BJ (cell line): ENCODE data around the gene TUBE1. TPM values are rescaled to one million over a fixed set of nuclear protein-coding genes. Genes with fewer than 3 reads are reported as not detected.

Experiments used
- CTCF ChIA-PET: fragments of 350-600 bp; formaldehyde crosslinking; extraction: SDS; loops from one replicate; lab custom pipeline; 2021; ENCODE audit warnings: antibody characterized with exemption, inconsistent platforms; lab: Yijun Ruan, JAX
- POLR2A ChIA-PET: fragments of 300-600 bp; sonication (Branson Sonifier 250); formaldehyde crosslinking; extraction: SDS; loops from one replicate; lab custom pipeline; 2021; ENCODE audit warnings: antibody characterized with exemption; lab: Charles Lee
- DNase-seq: peaks from one replicate; pipeline ENCODE4 v3.0.0-alpha.2; 2011; ENCODE audit warnings: low read depth
- H3K27me3 ChIP-seq: 2 replicates; pipeline ENCODE4 v1.6.0; 2011; ENCODE audit warnings: low read length; ENCODE audit not compliant: control insufficient read depth, insufficient read depth
- H3K36me3 ChIP-seq: 2 replicates; pipeline ENCODE4 v1.5.1; 2011; ENCODE audit warnings: low read length; ENCODE audit not compliant: control insufficient read depth, insufficient read depth
- H3K4me3 ChIP-seq: 2 replicates; pipeline ENCODE4 v1.5.1; 2011; ENCODE audit warnings: low read depth, mild to moderate bottlenecking, control low read depth, low read length
- CTCF ChIP-seq: IDR thresholded peaks from 2 replicates; pipeline ENCODE4 v1.5.1; 2011; ENCODE audit warnings: low read depth, mild to moderate bottlenecking, control low read depth, inconsistent platforms, low read length, moderate library complexity; ENCODE audit not compliant: insufficient read depth
- polyA plus RNA-seq: library from polyadenylated mRNA; depleted of rRNA; stranded (reverse); fragments of >200 nt; gene quantifications from 2 replicates; pipeline ENCODE4 v1.2.3, GENCODE V29; 2011

TUBE1 gene
- polyA plus RNA-seq, 1 experiment: 16.6 TPM

GRCh38 chr6:112065426-112065986 is 21.8 kb downstream of the TUBE1 start:
- ChIA-PET CTCF (interaction anchor here (1.1 to 1.5 kb wide), 2 partner anchors 9 to 21 kb away, joined by 3 to 4 read pairs; partner anchors contain the start of genes FAM229B and TUBE1), POLR2A (no interaction called here)
- TF ChIP-seq CTCF: no peak
- Histone ChIP-seq H3K4me3 (no peak overlapping the region), H3K27me3 (no peaks in the 10 kb centered on the region), H3K36me3 (no peaks in the 10 kb centered on the region)
- no peak for DNase-seq

- DNase-seq: no peak
- ChIA-PET POLR2A (no interaction called here), CTCF (interaction anchor here (0.8 kb wide), 1 partner anchor 11 kb away, joined by 3 read pairs; no protein-coding TSS in a partner anchor)
- Histone ChIP-seq H3K36me3 (no peaks in the 10 kb centered on the region), H3K4me3 (no peak overlapping the region), H3K27me3 (no peaks in the 10 kb centered on the region)
- TF ChIP-seq CTCF: no peak
These were observed 24.3 kb downstream of the TUBE1 start for GRCh38 chr6:112062966-112063365.

- ChIA-PET POLR2A (no interaction called here), CTCF (interaction anchor here (0.6 to 1.6 kb wide), 4 partner anchors 8 to 86 kb away, joined by 3 to 5 read pairs (median 3); no protein-coding TSS in a partner anchor)
- no peak for DNase-seq
- Histone ChIP-seq H3K36me3 (no peaks in the 10 kb centered on the region), H3K27me3 (no peaks in the 10 kb centered on the region), H3K4me3 (no peak overlapping the region)
- TF ChIP-seq CTCF: no peak
These were observed 25.7 kb downstream of the TUBE1 start for GRCh38 chr6:112061605-112062004.

GRCh38 chr6:112058243-112059032 is 28.8 kb downstream of the TUBE1 start:
- CTCF ChIA-PET: interaction anchor here (0.6 to 1.3 kb wide), 3 partner anchors 9 to 840 kb away, joined by 3 to 6 read pairs (median 3); no protein-coding TSS in a partner anchor

More at GRCh38 chr6:112058243-112059032, 28.8 kb downstream of the TUBE1 start:
- TF ChIP-seq CTCF: no peak
- POLR2A ChIA-PET: no interaction called here
- no peak for DNase-seq
- Histone ChIP-seq H3K4me3 (no peak overlapping the region), H3K36me3 (no peaks in the 10 kb centered on the region), H3K27me3 (no peaks in the 10 kb centered on the region)
